NCI-H1092 (cell line): ENCODE data around the gene ARHGAP10.

Experiments
- DNase-seq: peaks from one replicate; lab custom pipeline; 2025; lab: John Stamatoyannopoulos, UW

Gene ARHGAP10

DNA sequence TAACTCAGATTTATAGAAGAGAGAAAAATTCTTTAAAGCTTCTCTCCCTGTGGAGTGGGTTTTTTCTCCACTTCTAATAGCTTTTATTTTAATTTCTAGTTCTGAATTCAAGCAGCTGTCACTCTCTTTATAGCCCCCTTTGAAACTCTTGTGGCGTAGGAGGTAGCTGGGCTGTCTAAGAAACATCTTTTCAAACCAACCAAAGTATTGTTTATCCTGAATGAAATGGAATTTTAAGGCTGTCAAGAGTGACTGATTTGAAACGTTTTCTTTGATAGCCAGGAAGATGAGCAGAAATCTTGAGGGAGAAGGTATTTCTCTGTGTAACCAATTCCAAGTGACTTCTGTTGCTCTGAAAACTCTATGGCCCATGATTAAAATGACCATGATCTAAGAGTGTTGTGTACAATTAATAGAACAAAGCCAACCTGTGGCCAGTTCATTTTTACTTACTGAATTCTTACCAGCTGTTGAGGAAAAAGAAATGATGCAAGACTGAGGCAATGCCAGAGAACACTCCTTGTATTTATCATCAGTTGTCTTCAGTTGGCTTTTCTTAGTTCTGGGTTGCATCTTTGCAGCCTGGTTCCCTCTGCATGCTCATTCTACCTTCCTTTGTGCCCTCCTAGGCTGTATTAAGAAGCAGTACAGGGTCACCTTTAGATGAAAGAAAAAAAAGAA lies 298.4 kb downstream of the ARHGAP10 start:
- DNase-seq, result no peak

DNA sequence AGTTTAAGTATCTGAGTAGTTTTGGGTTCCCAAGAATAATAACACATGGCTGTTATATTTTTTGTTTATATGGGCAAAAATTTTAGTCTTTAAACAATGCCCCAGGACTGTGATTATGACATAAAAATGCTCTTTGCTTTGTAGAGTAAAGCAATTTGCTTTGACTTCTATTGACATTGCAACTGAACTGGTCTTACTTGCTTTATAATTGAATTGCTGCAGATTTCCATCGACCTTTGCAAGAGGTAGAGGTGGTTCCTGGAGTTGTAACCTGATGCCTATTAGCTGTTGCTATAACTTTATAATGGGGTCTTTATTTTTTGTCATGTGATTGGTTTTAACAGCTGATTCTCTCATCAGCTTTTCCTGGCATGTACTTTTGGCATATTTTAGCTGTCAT lies 302.9 kb downstream of the ARHGAP10 start:
- DNase-seq, result no peak

DNA sequence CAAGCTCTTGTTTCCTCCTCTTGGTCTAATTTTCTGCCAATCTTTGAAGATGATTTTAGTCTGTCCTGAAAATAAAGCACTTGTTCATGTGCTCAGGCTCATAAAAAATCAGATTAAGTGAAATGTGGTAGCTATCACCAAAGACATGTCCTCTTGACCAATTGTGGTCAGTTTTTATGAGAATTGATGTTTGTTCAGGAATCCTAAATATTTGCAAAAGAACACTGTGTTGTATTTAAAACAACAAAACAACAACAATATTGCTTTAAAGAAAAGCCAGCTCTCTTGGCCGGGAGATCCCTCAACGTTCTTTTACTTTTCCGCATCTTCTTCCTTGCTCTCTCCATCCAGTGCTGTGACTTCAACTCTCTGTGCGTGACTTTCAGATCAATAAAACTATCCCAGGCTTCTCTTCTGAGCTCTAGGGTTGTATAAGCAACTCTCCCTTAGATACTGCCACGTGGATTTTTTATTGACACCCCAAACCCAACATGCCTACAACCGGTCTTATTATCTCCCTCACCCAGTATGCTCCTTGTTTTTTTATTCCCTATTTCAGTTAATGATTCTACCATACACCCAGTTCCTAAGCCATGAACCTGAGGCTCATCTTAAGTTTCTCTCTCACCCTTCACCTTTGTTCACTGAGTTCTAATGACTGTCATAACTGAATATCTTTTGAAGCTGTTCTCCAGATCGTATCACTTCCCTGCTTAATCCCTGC lies 309.9 kb downstream of the ARHGAP10 start:
- DNase-seq, result no peak

DNA sequence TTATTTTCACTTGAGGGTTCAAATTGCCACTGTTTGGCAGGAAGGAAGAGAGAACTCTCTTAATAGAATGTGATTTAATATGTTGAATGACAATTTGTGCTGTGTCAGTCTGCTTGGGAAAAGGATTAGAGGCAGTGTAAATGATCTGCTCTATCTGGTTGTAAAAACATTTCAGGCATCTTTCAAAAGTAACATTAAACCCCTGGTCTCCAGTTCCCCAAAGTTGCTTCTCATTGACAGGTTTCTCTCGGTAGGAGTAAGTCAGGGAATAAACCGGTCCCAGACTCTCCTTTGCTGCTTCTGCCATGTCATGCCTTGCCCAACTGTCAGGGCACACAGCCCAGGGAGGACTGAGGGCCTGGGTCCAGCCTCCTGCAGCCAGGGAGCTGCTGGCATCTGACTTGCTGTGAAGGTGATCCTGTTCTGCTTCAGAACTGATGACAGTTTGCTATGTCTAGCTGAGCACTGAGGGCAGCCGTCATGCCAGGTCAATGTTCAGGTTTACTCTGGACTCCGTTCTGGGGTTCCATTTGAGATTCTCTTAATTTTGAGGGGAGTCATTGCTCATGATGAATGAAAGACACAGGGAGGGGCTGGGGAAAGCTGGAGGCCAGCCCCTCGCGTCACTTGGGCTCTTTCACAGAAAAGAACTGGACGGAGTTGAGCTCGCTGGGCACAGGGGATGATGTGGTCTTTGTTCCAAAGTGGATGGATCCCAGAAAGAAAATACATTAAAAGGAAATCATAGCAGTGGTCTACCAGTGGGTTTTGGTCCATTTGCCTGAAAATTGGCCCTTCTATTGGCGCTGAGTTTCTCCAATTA lies 312.4 kb downstream of the ARHGAP10 start:
- DNase-seq, result no peak

DNA sequence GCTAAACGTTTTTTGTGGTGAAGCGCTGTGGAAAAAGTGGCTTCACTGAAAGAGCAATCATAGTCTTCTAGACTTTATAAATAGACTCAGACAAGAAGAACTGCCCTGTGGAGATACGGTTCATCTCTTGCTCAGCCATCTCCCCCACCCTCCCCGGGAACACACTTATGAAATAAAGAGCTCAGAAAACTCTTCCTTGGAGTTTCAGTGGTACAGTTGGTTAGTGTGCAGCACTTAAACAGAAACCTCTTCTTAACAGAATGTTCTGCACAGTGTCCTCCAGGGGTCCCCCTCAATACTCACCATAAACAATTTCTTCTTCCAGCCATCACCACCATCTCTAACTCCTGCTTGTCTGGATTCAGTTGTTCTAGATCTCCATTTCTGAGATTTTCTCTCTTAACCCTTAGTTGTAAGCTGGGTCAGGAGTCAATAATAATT lies 313.0 kb downstream of the ARHGAP10 start:
- no peak for DNase-seq

- DNase-seq, result no peak
Observed at GRCh38 chr4:148048598-148048997, 316.7 kb downstream of the ARHGAP10 start.

DNA sequence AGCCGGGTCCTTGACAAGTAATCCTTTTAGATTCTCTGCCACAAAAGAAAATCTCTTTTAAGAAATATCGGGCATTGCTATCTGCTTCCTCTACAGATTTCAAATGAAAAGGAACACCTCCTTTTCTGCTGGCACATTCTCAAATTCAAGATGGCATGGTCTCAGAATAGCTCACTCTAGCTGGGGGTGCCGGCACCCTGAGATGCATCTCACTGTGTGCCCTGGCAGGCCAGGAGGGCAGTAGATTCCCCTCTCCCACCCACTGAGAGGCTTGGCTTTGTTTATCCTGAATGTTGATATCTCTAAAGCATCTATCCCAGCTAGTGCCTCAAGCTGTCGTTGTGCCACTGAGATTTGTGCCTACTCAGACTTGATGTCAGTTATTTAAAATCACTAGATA lies 319.5 kb downstream of the ARHGAP10 start:
- DNase-seq, result no peak

GRCh38 chr4:148052448-148052847 lies 320.6 kb downstream of the ARHGAP10 start:
- no peak for DNase-seq

GRCh38 chr4:148053298-148054003 lies 321.6 kb downstream of the ARHGAP10 start:
- no peak for DNase-seq

DNA sequence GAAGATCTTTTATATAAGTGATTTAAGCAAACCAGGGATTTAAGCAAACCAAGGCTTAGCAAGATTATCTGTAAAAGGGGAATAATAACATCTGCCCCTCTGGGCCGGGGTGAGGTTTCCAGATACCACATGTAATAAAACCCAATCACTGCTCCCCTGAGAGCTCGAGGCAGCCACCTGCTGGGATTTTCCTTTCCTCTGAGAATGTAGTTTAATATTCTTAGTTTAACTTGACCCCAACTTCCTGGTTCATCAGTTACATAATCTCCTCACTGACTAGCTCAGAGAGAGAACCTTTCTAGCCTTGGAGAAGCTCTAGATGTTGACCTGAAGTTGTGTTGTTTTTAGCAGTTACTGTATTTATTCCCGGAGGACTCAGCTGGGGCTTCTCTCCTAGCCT lies 322.4 kb downstream of the ARHGAP10 start:
- no peak for DNase-seq

DNA sequence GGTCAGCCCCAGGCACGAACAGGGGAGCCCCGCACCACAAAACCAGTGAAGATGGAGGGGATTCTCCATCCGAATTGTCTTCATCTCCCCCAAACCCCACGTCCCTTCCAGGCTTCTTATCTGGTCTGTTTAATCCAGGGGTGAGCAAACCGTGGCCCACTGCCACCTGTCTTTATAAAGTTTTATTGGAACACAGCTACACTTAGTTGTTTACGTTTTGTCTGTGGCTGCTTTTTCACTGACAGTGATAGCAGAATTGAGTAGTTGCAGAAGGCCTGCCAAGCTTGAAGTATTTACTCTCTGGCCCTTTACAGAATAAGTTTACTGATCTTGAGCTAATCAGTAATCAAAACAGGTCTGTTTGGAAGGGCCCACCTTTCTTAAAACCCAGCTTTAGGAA lies 324.0 kb downstream of the ARHGAP10 start:
- DNase-seq, result no peak

GRCh38 chr4:148056879-148057278 lies 325.0 kb downstream of the ARHGAP10 start:
- DNase-seq, result no peak

DNA sequence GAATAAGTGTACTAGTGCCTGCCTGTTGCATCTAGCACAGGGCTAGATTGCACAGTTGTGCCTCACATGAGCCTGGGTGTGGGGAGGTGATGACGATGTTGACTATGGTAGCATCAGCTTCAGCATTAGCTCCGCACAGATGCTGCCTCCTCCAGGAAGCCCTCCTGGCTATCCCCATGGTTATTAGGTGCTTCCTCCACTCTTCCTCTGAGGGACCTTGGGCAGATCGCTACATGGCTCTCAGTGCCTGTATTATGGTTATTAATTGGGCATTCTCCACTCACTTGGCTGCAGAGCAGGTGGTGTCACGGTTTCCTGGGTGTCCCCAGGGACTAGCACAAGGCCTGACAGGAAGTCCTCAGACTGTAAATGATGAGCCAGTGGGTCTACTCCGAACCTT lies 325.6 kb downstream of the ARHGAP10 start:
- no peak for DNase-seq

DNA sequence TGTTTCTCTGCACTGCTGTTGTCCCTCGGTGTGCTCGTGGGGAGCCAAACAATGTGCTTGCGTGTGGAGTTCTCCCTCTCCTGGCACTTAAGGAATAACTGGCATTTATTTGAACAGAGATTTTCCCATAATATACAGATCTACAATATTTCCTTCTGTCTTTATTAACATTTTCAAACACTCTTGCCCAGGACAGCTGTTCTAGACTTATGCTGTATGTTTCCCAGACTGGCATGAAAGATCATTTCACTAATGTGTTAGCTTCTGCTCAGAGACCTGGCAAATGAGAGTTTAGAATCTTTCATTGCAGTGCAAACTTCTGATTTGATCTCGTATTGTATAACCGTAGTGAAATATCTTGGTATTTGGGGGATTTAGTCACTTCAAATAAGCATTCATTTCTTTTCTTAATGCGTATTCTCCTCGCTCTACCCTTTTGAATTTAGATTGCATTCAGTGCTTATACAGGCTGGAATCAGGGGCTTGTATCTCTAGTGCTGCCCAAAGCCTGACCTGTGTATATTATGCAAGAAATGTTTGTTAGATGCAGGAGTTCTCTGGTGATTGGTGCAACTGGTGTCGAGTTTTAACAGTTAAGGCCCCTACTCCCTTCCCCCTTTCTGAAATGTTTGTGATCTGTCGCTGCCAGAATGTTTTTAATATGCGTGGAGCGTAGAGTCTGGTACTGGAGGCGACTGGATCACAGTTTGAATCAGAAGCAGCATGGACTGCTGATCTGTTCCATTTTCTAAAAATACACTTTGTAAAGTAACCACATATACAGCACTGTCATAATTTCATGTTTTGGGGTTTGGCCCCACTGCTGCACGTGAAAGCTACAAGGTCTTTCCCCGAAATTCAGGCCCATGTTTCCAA lies 326.3 kb downstream of the ARHGAP10 start:
- DNase-seq, result no peak

GRCh38 chr4:148059617-148060180 lies 327.8 kb downstream of the ARHGAP10 start:
- DNase-seq, result no peak

GRCh38 chr4:148060264-148061140 lies 328.6 kb downstream of the ARHGAP10 start:
- DNase-seq, result no peak

- DNase-seq, result no peak
Observed at GRCh38 chr4:148061141-148061481, 329.2 kb downstream of the ARHGAP10 start.

GRCh38 chr4:148061795-148062194 lies 329.9 kb downstream of the ARHGAP10 start:
- DNase-seq, result no peak

DNA sequence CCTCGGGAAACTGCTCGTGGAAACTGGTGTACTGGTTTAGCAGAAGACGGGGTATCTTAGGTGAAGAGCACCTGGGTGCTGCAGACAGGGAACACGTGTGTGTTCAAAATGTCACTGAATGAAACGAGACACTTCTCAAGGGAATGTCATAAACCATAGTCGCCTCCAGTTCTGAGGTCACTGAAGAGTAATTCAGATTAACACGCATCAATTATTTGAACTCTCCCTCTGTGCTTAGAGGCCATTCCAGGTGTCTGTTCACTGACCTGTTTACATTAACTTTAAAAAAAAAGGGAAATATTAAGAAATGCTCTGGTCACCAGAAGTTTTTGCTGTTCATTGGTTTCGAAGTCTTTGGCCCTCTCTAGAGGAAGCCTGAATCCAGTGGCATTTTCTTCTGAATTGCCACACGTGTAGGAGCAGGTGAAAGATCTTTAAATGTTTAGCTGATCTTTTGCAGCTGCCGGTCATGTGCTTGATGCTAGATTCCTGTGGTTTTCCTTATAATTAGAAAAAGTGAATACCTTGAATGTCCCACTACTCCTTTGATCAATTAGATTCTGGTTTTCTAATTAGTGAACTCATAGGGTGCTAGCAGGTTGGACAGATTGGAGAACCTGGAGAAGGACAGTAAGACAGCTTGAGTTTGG lies 330.5 kb downstream of the ARHGAP10 start:
- no peak for DNase-seq
